ENCODE measurements around the gene CEP57.

DNA sequence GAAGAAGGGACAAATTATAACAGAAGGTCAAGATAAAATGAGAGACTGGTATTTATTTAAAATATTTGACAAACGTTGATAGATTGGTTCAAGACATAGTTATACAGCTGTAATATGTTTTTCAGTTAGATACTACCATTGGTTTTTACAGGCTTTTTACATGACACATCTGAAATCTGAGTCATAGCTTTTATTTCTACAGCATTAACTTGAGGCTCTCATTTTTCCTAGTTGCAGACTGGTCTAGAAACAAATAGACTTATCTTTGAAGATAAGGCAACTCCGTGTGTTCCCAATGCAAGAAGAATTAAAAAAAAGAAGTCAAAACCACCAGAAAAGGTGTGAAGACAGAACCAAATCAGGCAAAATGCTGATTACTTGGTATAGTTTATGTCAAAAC, 31.3 kb downstream of the CEP57 start:
- no peak for TF ChIP-seq POLR2A (IDR thresholded peaks at IDR 0.05; ENCODE audit: extremely low read depth, insufficient read length)
- no peak for TF ChIP-seq CTCF (IDR thresholded peaks at IDR 0.05; ENCODE audit: low read depth, low read length)
- TF ChIP-seq MAX (IDR thresholded peaks at IDR 0.05; ENCODE audit: low read depth, low read length), result no peak
- TF ChIP-seq MYC (IDR thresholded peaks at IDR 0.05; ENCODE audit: low read depth, low read length), result no peak

All from NB4 (cell line).